RPMI7951 (cell line): ENCODE results near the gene METAP2. TPM values are rescaled to one million over a fixed set of nuclear protein-coding genes. Genes with fewer than 3 reads are reported as not detected.
"Not testable (repeated sequence)": the region's sequence is repeated elsewhere in the genome, so short reads cannot be mapped to it uniquely, and the experiment has no call there.

Source experiments
- DNase-seq: peaks from one replicate; pipeline ENCODE4 v3.0.0-alpha.2; 2012; ENCODE audit warnings: low read depth
- total RNA-seq: library from RNA; depleted of rRNA; stranded (reverse); fragments of >200 nt; shearing (Covaris generic); gene quantifications from 2 replicates; pipeline ENCODE4 v1.2.3, GENCODE V29; 2014

The METAP2 gene
- total RNA-seq, 1 experiment from 2014 or later, result 72.0 TPM

- DNase-seq, result no peak
Measured at GRCh38 chr12:95462551-95462950, 11.4 kb upstream of the METAP2 start.

- no peak for DNase-seq
Measured at GRCh38 chr12:95463050-95463449, 10.9 kb upstream of the METAP2 start.

GRCh38 chr12:95463776-95464175 lies 10.2 kb upstream of the METAP2 start:
- not testable (repeated sequence) for DNase-seq

- no peak for DNase-seq
Measured at GRCh38 chr12:95465275-95465674, 8.7 kb upstream of the METAP2 start.

- DNase-seq, result no peak
Measured at GRCh38 chr12:95470300-95470699, 3.7 kb upstream of the METAP2 start.

- DNase-seq, result peak; percentile 40
Measured at GRCh38 chr12:95473231-95473883, 595 bp upstream of the METAP2 start.

GRCh38 chr12:95474660-95474958 lies 657 bp downstream of the METAP2 start:
- no peak for DNase-seq

- DNase-seq, result no peak
Measured at GRCh38 chr12:95480230-95480629, 6.3 kb downstream of the METAP2 start.

GRCh38 chr12:95481072-95481471 lies 7.1 kb downstream of the METAP2 start:
- DNase-seq, result no peak

- no peak for DNase-seq
Measured at GRCh38 chr12:95481888-95482287, 7.9 kb downstream of the METAP2 start.

- not testable (repeated sequence) for DNase-seq
Measured at GRCh38 chr12:95482564-95482963, 8.6 kb downstream of the METAP2 start.

GRCh38 chr12:95484524-95484923 lies 10.6 kb downstream of the METAP2 start:
- DNase-seq, result no peak

GRCh38 chr12:95487024-95487423 lies 13.1 kb downstream of the METAP2 start:
- DNase-seq, result no peak

GRCh38 chr12:95492462-95492861 lies 18.5 kb downstream of the METAP2 start:
- no peak for DNase-seq

GRCh38 chr12:95494888-95495287 lies 20.9 kb downstream of the METAP2 start:
- no peak for DNase-seq

GRCh38 chr12:95495433-95495832 lies 21.5 kb downstream of the METAP2 start:
- DNase-seq, result no peak

- DNase-seq, result no peak
Measured at GRCh38 chr12:95497031-95497430, 23.1 kb downstream of the METAP2 start.

- DNase-seq, result no peak
Measured at GRCh38 chr12:95498968-95499367, 25.0 kb downstream of the METAP2 start.

GRCh38 chr12:95499772-95500171 lies 25.8 kb downstream of the METAP2 start:
- DNase-seq, result no peak

GRCh38 chr12:95504140-95504539 lies 30.2 kb downstream of the METAP2 start:
- DNase-seq, result no peak

GRCh38 chr12:95505039-95505438 lies 31.1 kb downstream of the METAP2 start:
- DNase-seq, result no peak

GRCh38 chr12:95506707-95507523 lies 33.0 kb downstream of the METAP2 start:
- no peak for DNase-seq

- no peak for DNase-seq
Measured at GRCh38 chr12:95509300-95509699, 35.3 kb downstream of the METAP2 start.

GRCh38 chr12:95511977-95512376 lies 38.0 kb downstream of the METAP2 start:
- no peak for DNase-seq
